Endothelial cell of umbilical vein (primary cell): ENCODE data around the gene MARK4. TPM values are rescaled to one million over a fixed set of nuclear protein-coding genes. Genes with fewer than 3 reads are reported as not detected.

ENCODE experiments used
- BruUV-seq: library from RNA; stranded (reverse); fragments of 400-500 nt; replicated peaks from 2 replicates; lab custom pipeline; 2021; lab: Mats Ljungman, UMichigan
- CTCF ChIA-PET: fragments of 300-600, 350-600 bp; sonication (Branson Sonifier 250); formaldehyde crosslinking; loops from one replicate; lab custom pipeline; 2021; ENCODE audit warnings: antibody characterized with exemption, inconsistent platforms; lab: Charles Lee
- POLR2A ChIA-PET: fragments of 300-600, 350-600 bp; sonication (Branson Sonifier 250); formaldehyde crosslinking; loops from one replicate; lab custom pipeline; 2021; ENCODE audit warnings: antibody characterized with exemption, inconsistent platforms; lab: Charles Lee
- DNase-seq: peaks from one replicate; pipeline ENCODE4 v3.0.0-alpha.2; 2011; ENCODE audit warnings: low read depth, low spot score
- FAIRE-seq: peaks from 2 replicates; lab custom pipeline; 2011; peaks lifted over from hg19 to GRCh38; lab: Jason Lieb, UNC
- H2AFZ ChIP-seq: 2 replicates; pipeline ENCODE4 v1.6.0; 2012; ENCODE audit warnings: low read depth, low read length, control low read depth, inconsistent platforms
- H3K27ac ChIP-seq: 2 replicates; pipeline ENCODE4 v1.5.1; 2011; ENCODE audit warnings: low read depth, mild to moderate bottlenecking, control low read depth, low read length, moderate library complexity; ENCODE audit not compliant: insufficient read depth
- H3K27me3 ChIP-seq, 2 experiments: 2 replicates each; pipeline versions ENCODE4 v1.6.0 to v1.6.1; 2011; ENCODE audit warnings: low read length in 2 of 2, mixed read lengths in 1 of 2; ENCODE audit not compliant: control insufficient read depth in 2 of 2, insufficient read depth in 2 of 2
- H3K36me3 ChIP-seq, 2 experiments: 2 replicates in 1 of 2; 3 replicates in 1 of 2; pipeline ENCODE4 v1.5.1; 2011; ENCODE audit warnings: low read length in 2 of 2, mild to moderate bottlenecking in 1 of 2, moderate library complexity in 1 of 2; ENCODE audit not compliant: control insufficient read depth in 2 of 2, insufficient read depth in 2 of 2; ENCODE audit errors: extremely low read depth in 1 of 2
- H3K4me1 ChIP-seq: 3 replicates; pipeline ENCODE4 v1.5.1; 2011; ENCODE audit warnings: mild to moderate bottlenecking, low read length; ENCODE audit not compliant: control insufficient read depth, insufficient read depth; ENCODE audit errors: extremely low read depth
- H3K4me2 ChIP-seq: 2 replicates; pipeline ENCODE4 v1.6.1; 2011; ENCODE audit warnings: low read length, control low read depth, mixed read lengths; ENCODE audit not compliant: insufficient read depth
- H3K4me3 ChIP-seq, 3 experiments: fragments of 200-600 bp in 1 of 3; sonication (generic), shearing (Covaris generic) in 1 of 3; replicated peaks in 1 of 3; 2 replicates each; pipeline ENCODE4 v1.5.1; 2011 to 2016; ENCODE audit warnings: control low read depth in 3 of 3, low read length in 3 of 3, mild to moderate bottlenecking in 2 of 3, inconsistent platforms in 1 of 3, low read depth in 1 of 3, moderate library complexity in 1 of 3; ENCODE audit not compliant: insufficient read depth in 1 of 3
- H3K79me2 ChIP-seq: 2 replicates; pipeline ENCODE4 v1.6.0; 2012; ENCODE audit warnings: low read length, inconsistent platforms; ENCODE audit not compliant: control insufficient read depth, insufficient read depth
- H3K9ac ChIP-seq: replicated peaks from 2 replicates; pipeline ENCODE3; 2011; ENCODE audit warnings: low read length, control low read depth; ENCODE audit not compliant: insufficient read depth; ENCODE audit errors: extremely low read depth
- H3K9me1 ChIP-seq: replicated peaks from 3 replicates; pipeline ENCODE4 v1.6.0; 2011; ENCODE audit warnings: mild to moderate bottlenecking, low read length; ENCODE audit not compliant: control insufficient read depth, insufficient read depth; ENCODE audit errors: extremely low read depth
- H3K9me3 ChIP-seq: replicated peaks from 2 replicates; pipeline ENCODE4 v1.5.1; 2012; ENCODE audit warnings: low read length, inconsistent platforms; ENCODE audit not compliant: control insufficient read depth, insufficient read depth
- H4K20me1 ChIP-seq: replicated peaks from 2 replicates; pipeline ENCODE3; 2011; ENCODE audit warnings: mild to moderate bottlenecking, low read length; ENCODE audit not compliant: control insufficient read depth, insufficient read depth; ENCODE audit errors: extremely low read depth
- CTCF ChIP-seq, 2 donors: IDR thresholded peaks; 1 replicate in 1 of 2; 2 replicates in 1 of 2; pipeline ENCODE4 v1.5.1; 2011; ENCODE audit warnings: low read length in 2 of 2, mild to moderate bottlenecking in 2 of 2, moderate library complexity in 2 of 2, control low read depth in 1 of 2, inconsistent platforms in 1 of 2, low read depth in 1 of 2; ENCODE audit not compliant: insufficient read depth in 1 of 2; ENCODE audit errors: extremely low read depth in 1 of 2
- EZH2 ChIP-seq: IDR thresholded peaks from 2 replicates; pipeline ENCODE4 v1.6.1; 2012; ENCODE audit warnings: borderline replicate concordance, low read depth, mild to moderate bottlenecking, moderate library complexity, low read length, inconsistent platforms; ENCODE audit not compliant: severe bottlenecking
- FOS ChIP-seq: IDR thresholded peaks from 2 replicates; pipeline ENCODE4 v1.6.1; 2011; ENCODE audit warnings: mild to moderate bottlenecking, low read length, moderate library complexity, borderline replicate concordance; ENCODE audit not compliant: insufficient read depth
- JUN ChIP-seq: IDR thresholded peaks from 2 replicates; pipeline ENCODE4 v1.6.1; 2011; ENCODE audit warnings: borderline replicate concordance, low read depth; ENCODE audit not compliant: insufficient read length, insufficient read depth
- MAX ChIP-seq: IDR thresholded peaks from 2 replicates; pipeline ENCODE4 v1.6.1; 2011; ENCODE audit not compliant: insufficient read depth, insufficient read length
- MYC ChIP-seq: IDR thresholded peaks from one replicate; pipeline ENCODE4 v1.6.1; 2011; ENCODE audit warnings: mild to moderate bottlenecking, low read depth, low read length
- POLR2A ChIP-seq: IDR thresholded peaks from 2 replicates; pipeline ENCODE4 v1.6.1; 2012; ENCODE audit warnings: low read depth, mild to moderate bottlenecking, control low read depth, low read length
- POLR2AphosphoS5 ChIP-seq: IDR thresholded peaks from 2 replicates; pipeline ENCODE4 v1.6.1; 2012; ENCODE audit warnings: low read depth, mild to moderate bottlenecking, control low read depth, low read length, moderate library complexity; ENCODE audit not compliant: insufficient read depth
- dilution Hi-C: fragments of 300-500 bp; cut with MboI; formaldehyde crosslinking; loops from one replicate; pipeline ENCODE4 v1.15.0; 2019; ENCODE audit warnings: low sequenced_read_pairs; ENCODE audit not compliant: extremely low pct_ligation_motif_present
- intact Hi-C: fragments of 100-400 bp; cut with micrococcal nuclease; formaldehyde crosslinking; loops from one replicate; pipeline ENCODE4 v1.10.0; 2022
- polyA plus RNA-seq, 4 experiments: library from polyadenylated mRNA; depleted of rRNA in 3 of 4; stranded (reverse) in 3 of 4; unstranded in 1 of 4; fragments of >200 nt; gene quantifications; 2 replicates each; pipeline versions ENCODE4 v1.2.1 to v1.2.3, GENCODE V29; 2011 to 2012; ENCODE audit warnings: missing spikeins in 1 of 4
- total RNA-seq: library from RNA; stranded (reverse); gene quantifications from 2 replicates; pipeline ENCODE4 v1.2.3, GENCODE V29; 2021

The MARK4 gene
- total and polyA plus RNA-seq, 2 donors (not counting 3 experiments of a cell fraction or from before 2014, with no cell fraction given): 13.9 to 51.6 TPM

- Histone ChIP-seq H3K9me3 (no peaks in the 10 kb centered on the region), H3K27me3 (no peaks in the 10 kb centered on the region), H3K9me1 (no peaks in the 10 kb centered on the region), H3K4me1 (no peaks in the 10 kb centered on the region), H4K20me1 (no peaks in the 10 kb centered on the region), H3K9ac (no peak overlapping the region), H3K79me2 (no peaks in the 10 kb centered on the region), H3K4me3 (no peak overlapping the region), H3K36me3 (peaks cover 0 to 23% of the 10 kb centered on the region in 2 experiments), H3K4me2 (no peak overlapping the region), H2AFZ (no peak overlapping the region), H3K27ac (no peak overlapping the region)
- dilution Hi-C loops: no loop called here
- ChIA-PET CTCF (no interaction called here), POLR2A (no interaction called here)
- no TSS peak for BruUV-seq
- DNase-seq: no peak
- FAIRE-seq: no peak
- intact Hi-C loops: no loop called here
- TF ChIP-seq FOS (no peak), CTCF (IDR thresholded peaks at IDR 0.05; ENCODE audit: extremely low read depth in 1 of 2, insufficient read depth in 1 of 2, low read depth in 1 of 2, low read length in 2 of 2) (no peak), JUN (no peak), EZH2 (no peak), POLR2AphosphoS5 (no peak), MYC (no peak), MAX (no peak), POLR2A (no peak)
Observed at GRCh38 chr19:45290381-45290931, 39.4 kb downstream of the MARK4 start.
